EH (cell line): ENCODE results near the gene ARIH2.

Experiments
- DNase-seq: peaks from one replicate; pipeline ENCODE4 v3.0.0-alpha.2; 2015; ENCODE audit warnings: low read depth

The ARIH2 gene

GRCh38 chr3:49020330-49021212 is 101.9 kb downstream of the ARIH2 start:
- DNase-seq = peak; percentile 37

GRCh38 chr3:49021213-49021812 is 102.7 kb downstream of the ARIH2 start:
- DNase-seq = peak; percentile 98

- DNase-seq = peak; percentile 90
Measured at GRCh38 chr3:49021813-49022687, 103.4 kb downstream of the ARIH2 start, which contains the start of gene NDUFAF3. Gene NDUFAF3, plus strand, starts transcription at chr3:49022121. Its CDS starts 24 bp downstream, at chr3:49022145.

GRCh38 chr3:49022688-49023171 is 104.1 kb downstream of the ARIH2 start:
- peak; percentile 25 for DNase-seq

- no peak for DNase-seq
Measured at GRCh38 chr3:49023775-49024174, 105.1 kb downstream of the ARIH2 start.

- DNase-seq = no peak
Measured at GRCh38 chr3:49024449-49024848, 105.8 kb downstream of the ARIH2 start.

- no peak for DNase-seq
Measured at GRCh38 chr3:49025005-49025792, 106.6 kb downstream of the ARIH2 start.

GRCh38 chr3:49025793-49026520 is 107.3 kb downstream of the ARIH2 start:
- DNase-seq = no peak

GRCh38 chr3:49026536-49026935 is 107.9 kb downstream of the ARIH2 start:
- no peak for DNase-seq

- DNase-seq = no peak
Measured at GRCh38 chr3:49027634-49028033, 109.0 kb downstream of the ARIH2 start.

- DNase-seq = no peak
Measured at GRCh38 chr3:49028298-49028672, 109.6 kb downstream of the ARIH2 start.

GRCh38 chr3:49028673-49029562 is 110.3 kb downstream of the ARIH2 start, which contains the start of gene IMPDH2:
Gene IMPDH2, minus strand, starts transcription at chr3:49029398. Its CDS starts 48 bp downstream, at chr3:49029350.
- DNase-seq = peak; percentile 92

- no peak for DNase-seq
Measured at GRCh38 chr3:49029563-49029884, 110.9 kb downstream of the ARIH2 start.

GRCh38 chr3:49030321-49030720 is 111.7 kb downstream of the ARIH2 start:
- no peak for DNase-seq

- peak; percentile 31 for DNase-seq
Measured at GRCh38 chr3:49032646-49033304, 114.1 kb downstream of the ARIH2 start.

- DNase-seq = no peak
Measured at GRCh38 chr3:49034650-49035049, 116.0 kb downstream of the ARIH2 start.

- no peak for DNase-seq
Measured at GRCh38 chr3:49035281-49035680, 116.6 kb downstream of the ARIH2 start.
